Activated CD8-positive, alpha-beta memory T cell treated with anti-CD3 and anti-CD28 coated beads for 24 hours (primary cell): ENCODE data around the gene TCEA2.

Source experiments
- DNase-seq: peaks from one replicate; pipeline ENCODE4 v3.0.0-alpha.2; 2020

The TCEA2 gene

GRCh38 chr20:64111841-64112641 is 49.0 kb downstream of the TCEA2 start:
- peak; percentile 28 for DNase-seq

GRCh38 chr20:64112691-64113443 is 49.9 kb downstream of the TCEA2 start:
- peak; percentile 42 for DNase-seq

GRCh38 chr20:64113444-64113775 is 50.4 kb downstream of the TCEA2 start:
- DNase-seq = peak; percentile 32

GRCh38 chr20:64113796-64114355 is 50.9 kb downstream of the TCEA2 start:
- DNase-seq = peak; percentile 33

- DNase-seq = peak; percentile 53
Measured at GRCh38 chr20:64114356-64114971, 51.5 kb downstream of the TCEA2 start.

GRCh38 chr20:64115171-64115911 is 52.3 kb downstream of the TCEA2 start:
- DNase-seq = peak; percentile 48

GRCh38 chr20:64116016-64116415 is 53.0 kb downstream of the TCEA2 start:
- DNase-seq = no peak

- DNase-seq = peak; percentile 50
Measured at GRCh38 chr20:64116541-64117431, 53.8 kb downstream of the TCEA2 start.

- DNase-seq = peak; percentile 41
Measured at GRCh38 chr20:64117432-64117777, 54.4 kb downstream of the TCEA2 start.

- DNase-seq = peak; percentile 58
Measured at GRCh38 chr20:64119301-64119680, 56.3 kb downstream of the TCEA2 start.

GRCh38 chr20:64119681-64120341 is 56.8 kb downstream of the TCEA2 start:
- no peak for DNase-seq

GRCh38 chr20:64121586-64121985 is 58.6 kb downstream of the TCEA2 start:
- DNase-seq = no peak
